Naive thymus-derived CD8-positive, alpha-beta T cell (primary cell): ENCODE measurements around the gene HELQ. TPM values are rescaled to one million over a fixed set of nuclear protein-coding genes. Genes with fewer than 3 reads are reported as not detected.

Source experiments
- ATAC-seq, 2 donors: fragments of 150-1000 bp; cut with Tn5 transposase in 1 of 2; sonication (Bioruptor Pico), chemical (Tn5 transposase) in 1 of 2; 1 replicate in 1 of 2; 2 replicates in 1 of 2; pipeline ENCODE4 v1.10.0; 2021; ENCODE audit warnings: mild to moderate bottlenecking in 2 of 2, moderate library complexity in 2 of 2
- POLR2A ChIA-PET: fragments of 350-600 bp; sonication (Branson Sonifier 250); formaldehyde crosslinking; loops from one replicate; lab custom pipeline; 2021; ENCODE audit warnings: antibody characterized with exemption; lab: Charles Lee
- DNase-seq, 10 donors: peaks; one replicate each; pipeline versions ENCODE4 v3.0.0 to v3.0.0-alpha.2; 2020 to 2022
- H3K27ac Mint-ChIP-seq, 10 donors: one replicate each; pipeline ENCODE4 v1.8.0; 2020 to 2022; ENCODE audit warnings: mild to moderate bottlenecking in 10 of 10, mixed read lengths in 10 of 10, moderate library complexity in 4 of 10, inconsistent platforms in 1 of 10
- H3K27me3 Mint-ChIP-seq, 5 donors: one replicate each; pipeline ENCODE4 v1.8.0; 2021 to 2022; ENCODE audit warnings: mixed read lengths in 5 of 5
- H3K36me3 Mint-ChIP-seq, 3 donors: one replicate each; pipeline ENCODE4 v1.8.0; 2020 to 2022; ENCODE audit warnings: mixed read lengths in 3 of 3, mild to moderate bottlenecking in 2 of 3, inconsistent platforms in 1 of 3
- H3K4me1 Mint-ChIP-seq, 4 donors: one replicate each; pipeline ENCODE4 v1.8.0; 2021 to 2022; ENCODE audit warnings: mixed read lengths in 4 of 4
- H3K4me3 Mint-ChIP-seq, 10 donors: one replicate each; pipeline ENCODE4 v1.8.0; 2020 to 2022; ENCODE audit warnings: mild to moderate bottlenecking in 10 of 10, mixed read lengths in 10 of 10, moderate library complexity in 6 of 10, inconsistent platforms in 1 of 10
- H3K9me3 Mint-ChIP-seq, 9 donors: one replicate each; pipeline ENCODE4 v1.8.0; 2020 to 2022; ENCODE audit warnings: mixed read lengths in 9 of 9, mild to moderate bottlenecking in 3 of 9, inconsistent platforms in 1 of 9, moderate library complexity in 1 of 9
- polyA plus RNA-seq, 3 donors: library from polyadenylated mRNA; unstranded; fragments of 300-500 nt; fragmentation: Illumina TruSeq; gene quantifications; one replicate each; pipeline ENCODE4 v1.2.3, GENCODE V29; 2021
- total RNA-seq, 8 experiments: library from RNA in 2 of 8; stranded (reverse) in 2 of 8; gene quantifications; one replicate each; pipeline ENCODE4 v1.2.3 and lab custom pipeline; 2021 to 2026

Gene HELQ
- total and polyA plus RNA-seq, 5 experiments from 2014 or later, result 16.7 to 50.2 (median 27.5) TPM

- Mint-ChIP-seq H3K4me3 (peak overlapping the region in 5 of 10 donors; percentile 1 to 60 (median 33)), H3K9me3 (no peaks in the 10 kb centered on the region), H3K27ac (peak overlapping the region; percentile 12 to 82 (median 60)), H3K4me1 (peaks cover 13 to 38% (median 30%) of the 10 kb centered on the region in 4 donors), H3K27me3 (no peaks in the 10 kb centered on the region), H3K36me3 (no peaks in the 10 kb centered on the region)
- DNase-seq, result no peak
- POLR2A ChIA-PET, result interaction anchor here (1.0 to 3.6 kb wide), 5 partner anchors 18 to 1057 kb away, joined by 3 to 36 read pairs (median 5); partner anchors contain the start of genes GPAT3, HELQ and MRPS18C
- ATAC-seq, result no peak
Measured at GRCh38 chr4:83486457-83487129, 31.0 kb upstream of the HELQ start.

- DNase-seq (peak; percentile 90 to 99 (median 95)), ATAC-seq (peak; percentile 91)
- POLR2A ChIA-PET, result interaction anchor here (0.6 to 3.6 kb wide), 16 partner anchors 13 to 1068 kb away, joined by 3 to 36 read pairs (median 4); partner anchors contain the start of genes COPS4, GPAT3, HELQ and HNRNPDL
- H3K27me3 Mint-ChIP-seq, result no peaks in the 10 kb centered on the region
- H3K4me1 Mint-ChIP-seq, result peaks cover 13 to 44% (median 33%) of the 10 kb centered on the region in 4 donors
- H3K27ac Mint-ChIP-seq, result peak within 1 kb of the TSS; percentile 97 to 99 (median 98)
- peak within 1 kb of the TSS; percentile 92 to 99 (median 98) for H3K4me3 Mint-ChIP-seq
- H3K36me3 Mint-ChIP-seq, result peaks cover 0 to 11% (median 4%) of the 10 kb centered on the region in 3 donors
- H3K9me3 Mint-ChIP-seq, result no peaks in the 10 kb centered on the region
Measured at GRCh38 chr4:83484500-83485461, 29.2 kb upstream of the HELQ start, which contains the start of gene ABRAXAS1. TSS of gene ABRAXAS1 (minus strand) at chr4:83485100. CDS start at chr4:83485072, 28 bp downstream.

GRCh38 chr4:83473966-83474365 is 18.3 kb upstream of the HELQ start:
- no peak overlapping the region for H3K27ac Mint-ChIP-seq
- DNase-seq (no peak), ATAC-seq (no peak)
- no peak overlapping the region for H3K4me3 Mint-ChIP-seq
- POLR2A ChIA-PET, result no interaction called here
- H3K9me3 Mint-ChIP-seq, result no peaks in the 10 kb centered on the region
- peaks cover 0 to 16% (median 2%) of the 10 kb centered on the region in 4 donors for H3K4me1 Mint-ChIP-seq
- no peaks in the 10 kb centered on the region for H3K27me3 Mint-ChIP-seq
- peaks cover 0 to 56% (median 6%) of the 10 kb centered on the region in 3 donors for H3K36me3 Mint-ChIP-seq

GRCh38 chr4:83473423-83473822 is 17.8 kb upstream of the HELQ start:
- no peak for ATAC-seq
- H3K4me1 Mint-ChIP-seq, result peaks cover 0 to 16% (median 2%) of the 10 kb centered on the region in 4 donors
- H3K27me3 Mint-ChIP-seq, result no peaks in the 10 kb centered on the region
- peaks cover 0 to 60% (median 6%) of the 10 kb centered on the region in 3 donors for H3K36me3 Mint-ChIP-seq
- no peak overlapping the region for H3K4me3 Mint-ChIP-seq
- POLR2A ChIA-PET, result no interaction called here
- DNase-seq, result no peak
- peak overlapping the region in 4 of 10 donors; percentile 31 to 60 (median 51) for H3K27ac Mint-ChIP-seq
- H3K9me3 Mint-ChIP-seq, result no peaks in the 10 kb centered on the region

GRCh38 chr4:83456184-83456501 is 520 bp upstream of the HELQ start:
- DNase-seq (no peak), ATAC-seq (no peak)
- peak overlapping the region; percentile 98 to 100 (median 100) for H3K4me3 Mint-ChIP-seq
- H3K9me3 Mint-ChIP-seq, result no peaks in the 10 kb centered on the region
- H3K36me3 Mint-ChIP-seq, result peaks cover 10 to 69% (median 18%) of the 10 kb centered on the region in 3 donors
- peak overlapping the region; percentile 100 for H3K27ac Mint-ChIP-seq
- POLR2A ChIA-PET, result interaction anchor here (1.2 to 3.1 kb wide), 9 partner anchors 11 to 1027 kb away, joined by 3 to 36 read pairs (median 9); partner anchors contain the start of genes ABRAXAS1, COQ2, HNRNPDL and HPSE
- H3K4me1 Mint-ChIP-seq, result peaks cover 14 to 59% (median 56%) of the 10 kb centered on the region in 4 donors
- H3K27me3 Mint-ChIP-seq, result no peaks in the 10 kb centered on the region

GRCh38 chr4:83454686-83455085 is 937 bp downstream of the HELQ start:
- H3K27me3 Mint-ChIP-seq, result no peaks in the 10 kb centered on the region
- ATAC-seq, result no peak
- peak overlapping the region; percentile 98 to 100 (median 100) for H3K4me3 Mint-ChIP-seq
- H3K4me1 Mint-ChIP-seq, result peaks cover 17 to 59% (median 58%) of the 10 kb centered on the region in 4 donors
- POLR2A ChIA-PET, result interaction anchor here (0.5 to 3.1 kb wide), 11 partner anchors 9 to 1025 kb away, joined by 3 to 36 read pairs (median 9); partner anchors contain the start of genes ABRAXAS1, COPS4, COQ2 and HNRNPDL
- H3K9me3 Mint-ChIP-seq, result no peaks in the 10 kb centered on the region
- peak in 2 of 10 donors; percentile 1 to 14 for DNase-seq
- H3K36me3 Mint-ChIP-seq, result peaks cover 10 to 63% (median 19%) of the 10 kb centered on the region in 3 donors
- H3K27ac Mint-ChIP-seq, result peak overlapping the region; percentile 100

GRCh38 chr4:83449009-83449408 is 6.6 kb downstream of the HELQ start:
- POLR2A ChIA-PET, result no interaction called here
- H3K9me3 Mint-ChIP-seq, result no peaks in the 10 kb centered on the region
- peak overlapping the region in 8 of 10 donors; percentile 43 to 84 (median 60) for H3K27ac Mint-ChIP-seq
- peaks cover 15 to 32% (median 24%) of the 10 kb centered on the region in 4 donors for H3K4me1 Mint-ChIP-seq
- no peak for DNase-seq
- H3K36me3 Mint-ChIP-seq, result peaks cover 10 to 69% (median 24%) of the 10 kb centered on the region in 3 donors
- ATAC-seq, result no peak
- H3K4me3 Mint-ChIP-seq, result no peak overlapping the region
- H3K27me3 Mint-ChIP-seq, result no peaks in the 10 kb centered on the region

GRCh38 chr4:83440899-83441298 is 14.7 kb downstream of the HELQ start:
- Mint-ChIP-seq H3K9me3 (no peaks in the 10 kb centered on the region), H3K27me3 (no peaks in the 10 kb centered on the region), H3K36me3 (peaks cover 0 to 85% (median 30%) of the 10 kb centered on the region in 3 donors), H3K4me3 (no peak overlapping the region), H3K27ac (peak overlapping the region in 1 of 10 donors; percentile 41), H3K4me1 (peaks cover 6 to 17% (median 7%) of the 10 kb centered on the region in 4 donors)
- DNase-seq, result no peak
- POLR2A ChIA-PET, result interaction anchor here (3.1 kb wide), 1 partner anchor 14 kb away, joined by 14 read pairs; the partner anchor contains the start of genes HELQ and MRPS18C
- no peak for ATAC-seq

- DNase-seq (no peak), ATAC-seq (no peak)
- peak overlapping the region in 1 of 10 donors; percentile 41 for H3K27ac Mint-ChIP-seq
- H3K27me3 Mint-ChIP-seq, result no peaks in the 10 kb centered on the region
- no peaks in the 10 kb centered on the region for H3K9me3 Mint-ChIP-seq
- peak overlapping the region in 1 of 10 donors; percentile 24 for H3K4me3 Mint-ChIP-seq
- peaks cover 6 to 20% (median 7%) of the 10 kb centered on the region in 4 donors for H3K4me1 Mint-ChIP-seq
- POLR2A ChIA-PET, result interaction anchor here (3.1 kb wide), 1 partner anchor 15 kb away, joined by 14 read pairs; the partner anchor contains the start of genes HELQ and MRPS18C
- peaks cover 0 to 86% (median 30%) of the 10 kb centered on the region in 3 donors for H3K36me3 Mint-ChIP-seq
Measured at GRCh38 chr4:83440148-83440814, 15.3 kb downstream of the HELQ start.

- Mint-ChIP-seq H3K36me3 (peaks cover 0 to 89% (median 26%) of the 10 kb centered on the region in 3 donors), H3K27ac (peak overlapping the region in 1 of 10 donors; percentile 59), H3K27me3 (no peaks in the 10 kb centered on the region), H3K4me1 (peaks cover 0 to 23% (median 3%) of the 10 kb centered on the region in 4 donors), H3K9me3 (no peaks in the 10 kb centered on the region), H3K4me3 (no peak overlapping the region)
- no peak for DNase-seq
- POLR2A ChIA-PET, result interaction anchor here (0.7 to 1.3 kb wide), 2 partner anchors 14 to 47 kb away, joined by 3 to 5 read pairs; partner anchors contain the start of gene ABRAXAS1
- ATAC-seq, result no peak
Measured at GRCh38 chr4:83438719-83439118, 16.9 kb downstream of the HELQ start.

- peaks cover 0 to 85% (median 21%) of the 10 kb centered on the region in 3 donors for H3K36me3 Mint-ChIP-seq
- no peak for DNase-seq
- H3K27ac Mint-ChIP-seq, result peak overlapping the region in 2 of 10 donors; percentile 4 to 15
- peaks cover 0 to 23% (median 2%) of the 10 kb centered on the region in 4 donors for H3K4me1 Mint-ChIP-seq
- no peak overlapping the region for H3K4me3 Mint-ChIP-seq
- POLR2A ChIA-PET, result no interaction called here
- H3K9me3 Mint-ChIP-seq, result no peaks in the 10 kb centered on the region
- no peak for ATAC-seq
- no peaks in the 10 kb centered on the region for H3K27me3 Mint-ChIP-seq
Measured at GRCh38 chr4:83436680-83437079, 18.9 kb downstream of the HELQ start.
